ENCODE data around the gene AK9.
"Not testable (repeated sequence)": the region's sequence is repeated elsewhere in the genome, so short reads cannot be mapped to it uniquely, and the experiment has no call there.

AK9 gene

DNA sequence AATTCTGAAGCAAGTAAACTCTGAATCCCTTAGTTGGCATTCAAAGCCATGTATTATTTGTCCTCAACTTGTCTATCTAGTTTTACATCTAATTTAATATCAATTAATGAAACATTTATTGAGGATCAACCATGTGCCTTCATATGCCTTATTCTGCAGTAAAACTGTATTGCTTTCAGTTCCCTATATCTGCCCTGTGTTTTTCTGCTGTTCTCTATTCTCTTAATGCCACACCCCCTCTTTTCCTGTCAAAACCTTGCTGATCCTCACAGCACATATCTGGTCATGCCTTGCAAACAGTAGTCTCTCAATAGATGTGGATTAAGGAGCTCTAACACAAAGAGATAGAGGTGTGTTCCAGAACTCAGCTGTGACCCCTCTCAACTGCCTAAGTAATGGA is 2.1 kb upstream of the AK9 start:
- no peak for DNase-seq

DNA sequence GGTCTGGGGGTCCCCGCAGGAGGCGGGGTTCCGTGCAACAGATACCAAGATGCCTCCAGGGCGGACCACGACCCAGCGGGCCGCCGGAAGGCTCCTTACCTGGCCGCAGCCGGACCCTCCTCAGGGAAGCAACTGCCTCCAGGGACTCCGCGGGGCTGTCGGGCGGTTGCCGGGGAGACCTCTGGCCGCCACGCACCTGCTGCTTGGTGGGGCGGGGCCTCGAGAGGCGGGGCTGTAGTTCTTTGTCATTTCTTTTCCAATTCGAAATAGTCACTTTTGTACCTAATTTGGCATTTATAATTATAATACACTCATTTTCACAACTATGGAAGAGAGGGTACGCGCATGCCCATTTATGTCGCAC is 647 bp downstream of the AK9 start:
- no peak for DNase-seq

- DNase-seq = peak; percentile 78
Observed at GRCh38 chr6:109687271-109687761, 3.7 kb downstream of the AK9 start.

DNA sequence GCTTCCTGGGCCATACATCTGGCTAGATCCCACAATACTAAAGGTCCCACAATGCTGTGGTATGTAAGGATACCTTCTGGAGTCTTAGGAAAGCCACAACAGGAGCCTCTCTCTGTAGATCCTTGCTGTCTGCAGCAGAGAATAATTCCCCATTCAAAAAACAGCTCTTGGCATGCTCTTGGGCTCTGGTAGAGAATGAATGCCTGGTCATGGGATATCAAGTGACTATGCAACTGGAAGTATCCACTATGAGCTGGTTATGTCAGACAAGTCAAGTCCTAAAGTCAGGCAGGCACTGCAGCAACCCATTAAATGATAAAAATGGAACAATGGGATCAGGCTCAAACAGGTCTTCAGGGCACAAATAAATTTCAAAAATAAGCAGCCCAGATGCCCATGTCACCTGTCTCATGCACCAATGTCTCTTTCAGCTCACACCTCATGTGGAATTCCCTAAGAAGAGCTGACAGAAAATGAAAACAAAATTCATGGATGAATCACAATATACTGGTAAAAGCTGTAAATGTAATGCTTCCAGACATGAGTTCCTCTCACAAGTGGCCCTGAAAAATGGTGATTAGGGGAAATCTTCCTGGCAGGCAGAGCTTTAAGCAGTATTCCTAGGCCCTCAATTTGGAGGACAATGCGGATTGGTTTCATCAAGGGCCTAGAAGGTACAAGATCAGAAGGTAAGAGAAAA is 4.3 kb downstream of the AK9 start:
- DNase-seq = no peak

GRCh38 chr6:109678661-109679505 is 12.1 kb downstream of the AK9 start:
- not testable (repeated sequence) for DNase-seq

GRCh38 chr6:109678240-109678639 is 12.8 kb downstream of the AK9 start:
- no peak for DNase-seq

- DNase-seq = no peak
Observed at GRCh38 chr6:109676724-109677123, 14.3 kb downstream of the AK9 start.

DNA sequence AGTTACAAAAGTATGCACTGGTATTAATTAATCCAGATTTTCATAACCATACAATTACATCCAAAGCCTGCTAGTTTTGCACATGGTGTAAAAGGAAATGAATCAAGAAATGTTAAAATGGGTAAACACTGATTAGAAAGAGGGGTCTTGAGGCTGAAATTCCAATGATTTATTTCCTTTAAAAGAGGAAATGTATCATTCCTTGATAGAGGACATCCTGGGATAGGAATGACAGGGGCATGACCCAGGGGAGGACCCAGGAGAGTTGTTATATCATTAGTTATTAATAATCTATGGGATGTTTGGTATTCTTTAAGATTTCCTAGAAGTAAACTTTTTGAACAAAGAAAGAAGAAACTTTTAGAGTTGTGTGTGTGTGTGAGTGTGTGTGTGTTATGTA is 18.2 kb downstream of the AK9 start:
- no peak for DNase-seq

DNA sequence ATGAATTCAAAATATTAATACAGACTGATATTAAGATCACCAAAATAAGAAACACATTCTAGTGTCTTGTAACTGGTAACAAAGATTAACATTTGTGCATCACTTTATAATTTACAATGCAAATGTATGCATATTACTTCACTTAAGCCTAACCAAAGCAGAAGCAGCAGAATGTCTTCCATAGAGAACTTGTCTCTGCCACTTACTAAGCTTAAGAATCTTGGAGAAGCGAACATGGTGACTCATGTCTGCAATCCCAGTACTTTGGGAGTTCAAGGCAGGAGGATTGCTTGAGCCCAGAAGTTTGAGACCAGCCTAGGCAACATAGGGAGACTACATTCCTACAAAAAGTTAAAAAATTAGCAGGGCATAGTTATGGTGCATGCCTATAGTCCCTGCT is 18.8 kb downstream of the AK9 start:
- DNase-seq = peak; percentile 55

DNA sequence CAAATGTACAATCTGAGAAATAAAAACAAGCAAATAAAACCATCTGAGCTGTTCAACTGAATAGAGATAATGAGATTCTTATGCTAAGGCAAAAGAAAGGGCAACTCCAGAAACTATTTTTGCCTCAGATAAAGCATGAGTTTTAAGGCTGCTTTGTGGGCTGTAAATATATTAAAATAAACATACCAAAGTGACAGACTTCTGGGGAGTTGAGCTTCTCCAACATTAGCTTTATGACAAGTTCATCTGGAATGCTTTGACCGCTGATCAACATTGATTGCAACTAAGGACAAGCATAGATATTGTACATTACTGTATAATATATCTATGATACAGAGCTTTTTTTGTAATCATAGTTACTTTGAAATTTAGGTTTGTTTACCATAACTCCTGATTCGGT is 19.3 kb downstream of the AK9 start:
- peak; percentile 81 for DNase-seq

DNA sequence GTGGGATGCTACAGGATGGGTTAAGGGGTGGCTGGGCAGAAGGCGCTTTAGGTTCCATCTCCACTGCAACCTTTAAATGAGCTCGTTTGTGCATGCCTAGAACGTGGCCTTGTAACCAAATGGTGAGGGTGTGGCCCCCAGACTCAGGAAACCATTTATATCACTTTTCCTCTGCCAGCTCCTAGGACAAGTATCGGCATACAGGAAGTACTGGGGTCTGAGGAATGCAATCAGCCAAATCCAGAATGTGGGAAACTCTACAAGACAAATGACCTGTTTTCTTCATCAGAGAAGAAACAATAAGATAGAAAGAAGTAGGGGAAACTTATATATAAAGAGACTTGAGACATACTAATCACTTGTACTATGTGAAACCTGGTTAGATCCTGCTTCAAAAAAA is 21.2 kb downstream of the AK9 start:
- no peak for DNase-seq

DNA sequence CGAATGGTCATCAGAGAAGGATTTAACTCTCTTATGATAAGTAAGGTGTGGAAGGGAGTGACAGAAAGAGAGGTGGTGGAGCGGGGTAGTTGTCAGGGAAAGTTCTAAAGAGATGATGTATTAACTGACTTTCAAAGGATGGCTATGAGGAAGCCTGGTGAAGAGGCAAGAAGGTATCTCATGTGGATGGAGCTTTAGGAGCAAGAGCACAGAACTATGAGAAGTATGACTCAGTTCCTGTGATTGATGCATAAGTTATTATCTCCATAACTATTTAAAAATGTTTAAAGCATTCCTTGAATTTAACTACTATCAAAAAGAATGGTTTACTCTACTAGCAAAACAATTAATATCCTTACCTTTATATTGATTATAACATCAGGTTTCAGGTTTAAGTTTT is 28.8 kb downstream of the AK9 start:
- peak; percentile 15 for DNase-seq

GRCh38 chr6:109660526-109661320 is 30.3 kb downstream of the AK9 start:
- DNase-seq = peak; percentile 45

GRCh38 chr6:109655761-109656262 is 35.2 kb downstream of the AK9 start:
- DNase-seq = peak; percentile 62

- no peak for DNase-seq
Observed at GRCh38 chr6:109653264-109653663, 37.7 kb downstream of the AK9 start.

- no peak for DNase-seq
Observed at GRCh38 chr6:109644131-109644530, 46.9 kb downstream of the AK9 start.

DNA sequence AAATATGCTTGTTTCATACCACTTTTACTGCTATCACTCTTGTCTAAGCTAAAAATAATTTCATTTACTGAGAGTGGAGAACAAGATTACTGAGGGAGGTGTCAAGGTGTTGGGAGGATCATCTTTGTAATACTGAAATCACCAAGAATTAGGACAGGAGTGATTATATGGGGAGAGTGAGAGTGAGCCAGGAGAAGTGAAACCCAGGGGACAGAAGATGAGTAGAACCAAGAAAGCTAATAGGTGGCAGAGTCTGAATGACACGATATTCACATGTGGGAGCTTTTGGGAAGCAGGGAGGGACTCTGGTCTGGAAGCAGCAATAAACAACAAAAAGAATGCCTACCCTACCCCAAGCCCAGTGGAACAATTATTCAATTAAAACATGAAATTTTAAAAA is 58.6 kb downstream of the AK9 start:
- no peak for DNase-seq

DNA sequence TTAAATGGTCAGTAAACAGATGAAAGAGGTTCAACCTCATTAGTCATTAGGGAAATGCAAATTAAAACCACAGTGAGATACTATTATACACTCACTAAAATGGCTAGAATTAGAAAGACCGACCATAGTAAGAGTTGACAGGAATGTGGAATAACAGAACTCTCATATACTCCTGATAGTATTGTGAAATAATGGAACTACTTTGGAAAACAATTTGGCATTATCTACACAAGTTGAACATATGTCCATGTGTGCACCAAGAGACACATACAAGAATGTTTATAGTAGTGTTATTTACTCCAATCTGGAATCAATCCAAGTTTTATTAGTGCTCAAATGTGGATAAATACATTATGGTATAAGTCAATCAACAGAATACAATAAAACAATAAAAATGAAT is 59.6 kb downstream of the AK9 start:
- no peak for DNase-seq

GRCh38 chr6:109628158-109629000 is 62.6 kb downstream of the AK9 start:
- no peak for DNase-seq

GRCh38 chr6:109626311-109626710 is 64.7 kb downstream of the AK9 start:
- DNase-seq = no peak

- no peak for DNase-seq
Observed at GRCh38 chr6:109625199-109625598, 65.8 kb downstream of the AK9 start.

DNA sequence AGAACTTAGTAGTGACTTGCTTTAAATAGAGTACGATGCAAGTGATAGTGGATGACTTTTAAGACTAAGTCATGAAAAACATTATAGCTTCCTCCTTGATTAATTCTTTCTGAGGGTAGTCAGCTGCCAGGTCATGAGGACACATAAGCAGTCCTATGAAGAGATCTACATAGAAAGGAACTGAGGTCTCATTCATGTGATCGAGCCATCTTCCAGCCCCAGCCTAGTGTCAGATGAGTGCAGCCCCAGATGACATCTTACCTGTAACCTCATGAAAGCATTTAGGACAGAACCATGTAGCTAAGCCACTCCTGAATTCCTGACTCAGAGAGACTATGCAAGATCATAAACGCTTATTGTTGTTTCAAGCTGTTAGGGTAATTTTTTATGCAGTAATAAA is 67.7 kb downstream of the AK9 start:
- no peak for DNase-seq

Measured in fibroblast of skin of right quadriceps (primary cell).